Keratinocyte (primary cell): ENCODE data around the gene CELA2B.

ENCODE experiments used
- CTCF ChIP-seq, 3 experiments: IDR thresholded peaks in 1 of 3; conservative IDR thresholded peaks in 1 of 3; optimal IDR thresholded peaks in 1 of 3; 2 replicates in 2 of 3; 3 replicates in 1 of 3; pipeline versions ENCODE3 to v1.5.1; 2011; ENCODE audit warnings: low read length in 3 of 3, mild to moderate bottlenecking in 3 of 3, moderate library complexity in 2 of 3, control low read depth in 1 of 3, inconsistent platforms in 1 of 3; ENCODE audit not compliant: insufficient read depth in 2 of 3; ENCODE audit errors: extremely low read depth in 1 of 3
- EZH2 ChIP-seq: IDR thresholded peaks from one replicate; pipeline ENCODE4 v1.6.1; 2012; ENCODE audit warnings: inconsistent platforms, mild to moderate bottlenecking, low read length, moderate library complexity

DNA sequence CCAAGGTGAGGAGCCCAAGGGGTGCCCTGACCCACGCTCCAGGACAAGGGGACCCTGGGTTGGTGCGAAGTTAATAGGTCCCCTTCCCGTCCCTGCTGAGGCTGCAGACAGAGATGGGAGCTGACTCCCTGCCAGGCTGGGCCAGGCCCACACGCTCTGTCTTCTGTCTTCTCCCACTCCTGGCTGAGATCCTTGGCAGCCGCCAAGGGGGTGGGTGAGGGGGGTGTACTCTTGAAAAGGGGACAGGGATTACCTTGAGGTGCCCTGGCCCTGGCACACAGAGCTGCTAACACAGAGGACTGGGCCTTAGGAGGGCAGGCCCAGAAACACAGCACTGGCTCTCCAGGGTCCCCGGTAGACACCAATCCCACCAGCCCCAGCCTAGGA lies 48.6 kb upstream of the CELA2B start:
- no peak for TF ChIP-seq CTCF (optimal IDR thresholded peaks at IDR 0.05 in 1 of 3, IDR thresholded peaks at IDR 0.05 in 1 of 3, conservative IDR thresholded peaks at IDR 0.05 in 1 of 3; ENCODE audit: extremely low read depth in 1 of 3, insufficient read depth in 2 of 3, low read length in 3 of 3)
- no peak for TF ChIP-seq EZH2
